HG02970 (cell line): ENCODE data around the gene TMEM131L.
"Not testable (repeated sequence)": the region's sequence is repeated elsewhere in the genome, so short reads cannot be mapped to it uniquely, and the experiment has no call there.

Experiments
- ATAC-seq: cut with Tn5 transposase; IDR thresholded peaks from one replicate; pipeline ENCODE4 v1.9.1; 2021; ENCODE audit warnings: mild to moderate bottlenecking, moderate library complexity, moderate number of reproducible peaks; ENCODE audit not compliant: unreplicated experiment, low FRiP score

TMEM131L gene

DNA sequence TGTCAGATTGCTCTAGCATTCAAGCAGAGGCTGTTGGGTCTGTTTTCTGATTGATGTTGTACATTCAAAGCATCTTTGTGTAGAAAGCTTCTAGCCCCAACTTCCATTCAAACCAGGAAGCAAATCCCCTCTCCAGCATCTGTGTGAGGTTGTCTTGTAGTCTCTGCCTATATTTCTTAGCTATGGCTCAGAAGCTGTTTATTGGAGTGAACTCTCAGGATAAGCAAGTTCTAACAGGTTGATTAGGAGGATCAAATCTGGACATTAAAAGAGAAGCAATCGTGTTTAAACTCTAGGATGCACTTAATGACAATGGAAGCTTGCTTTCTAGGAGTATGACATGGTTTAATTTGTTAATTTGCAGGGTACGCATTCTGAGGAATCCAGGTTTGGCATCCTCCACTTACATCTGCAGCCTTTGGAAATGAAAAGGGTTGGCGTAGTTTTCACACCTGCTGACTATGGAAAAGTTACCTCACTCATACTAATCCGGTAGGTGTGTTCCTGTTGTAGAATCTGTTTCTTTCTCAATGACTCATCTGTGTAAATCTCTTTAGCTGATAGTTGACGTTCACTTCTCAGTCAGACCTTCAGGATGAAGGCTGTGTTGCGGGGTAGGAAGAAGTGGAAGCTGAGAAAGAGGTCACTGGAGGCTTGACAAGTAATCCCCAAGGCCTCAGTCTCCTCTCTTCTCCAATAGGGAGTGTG is 129.9 kb downstream of the TMEM131L start:
- ATAC-seq = no peak

DNA sequence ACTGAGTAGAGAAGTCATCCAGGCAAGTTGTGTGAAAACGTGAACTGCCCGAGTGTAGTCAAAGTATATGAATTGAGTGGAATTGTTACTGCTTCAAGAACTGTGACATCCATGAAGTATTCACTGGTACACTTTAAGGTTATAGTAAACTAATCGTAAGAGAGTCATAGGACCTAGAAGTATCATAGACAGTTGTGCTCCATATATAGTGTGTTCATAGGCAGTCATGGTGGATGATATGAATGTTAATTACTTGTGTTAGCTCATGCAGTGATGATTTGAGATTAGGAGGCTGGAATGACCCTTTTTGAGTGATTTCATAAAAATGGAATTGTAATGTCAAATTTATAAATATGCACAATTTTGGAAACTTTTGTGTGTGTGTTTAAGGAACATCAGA is 136.6 kb downstream of the TMEM131L start:
- ATAC-seq = no peak

DNA sequence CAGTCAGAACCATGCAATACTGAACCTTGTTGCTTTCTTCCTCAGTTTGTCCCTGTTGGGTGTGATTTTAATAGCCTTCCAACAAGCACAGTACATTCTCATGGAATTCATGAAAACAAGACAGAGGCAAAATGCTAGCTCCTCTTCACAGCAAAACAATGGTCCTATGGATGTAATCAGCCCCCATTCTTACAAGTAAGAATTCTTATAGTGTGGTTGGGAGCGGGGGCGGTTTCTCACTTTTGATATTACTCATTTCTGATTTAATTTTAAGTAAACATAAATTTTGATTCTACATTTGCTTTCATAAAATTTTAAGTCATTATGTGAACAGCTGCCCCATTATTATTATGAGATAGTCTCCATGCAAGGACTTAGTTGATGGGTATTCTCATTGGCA is 137.1 kb downstream of the TMEM131L start:
- ATAC-seq = no peak

DNA sequence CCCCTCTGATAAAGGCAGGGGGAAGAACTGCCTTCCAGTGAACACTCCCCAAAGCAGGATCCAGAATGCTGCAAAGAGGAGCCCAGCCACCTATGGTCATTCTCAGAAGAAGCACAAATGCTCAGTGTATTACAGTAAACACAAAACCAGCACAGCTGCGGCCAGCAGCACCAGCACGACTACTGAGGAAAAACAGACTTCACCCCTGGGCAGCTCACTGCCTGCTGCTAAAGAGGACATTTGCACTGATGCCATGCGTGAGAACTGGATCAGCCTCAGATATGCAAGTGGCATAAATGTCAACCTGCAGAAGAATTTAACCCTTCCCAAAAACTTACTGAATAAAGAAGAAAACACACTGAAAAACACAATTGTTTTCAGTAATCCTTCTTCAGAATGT is 137.7 kb downstream of the TMEM131L start:
- ATAC-seq = no peak

DNA sequence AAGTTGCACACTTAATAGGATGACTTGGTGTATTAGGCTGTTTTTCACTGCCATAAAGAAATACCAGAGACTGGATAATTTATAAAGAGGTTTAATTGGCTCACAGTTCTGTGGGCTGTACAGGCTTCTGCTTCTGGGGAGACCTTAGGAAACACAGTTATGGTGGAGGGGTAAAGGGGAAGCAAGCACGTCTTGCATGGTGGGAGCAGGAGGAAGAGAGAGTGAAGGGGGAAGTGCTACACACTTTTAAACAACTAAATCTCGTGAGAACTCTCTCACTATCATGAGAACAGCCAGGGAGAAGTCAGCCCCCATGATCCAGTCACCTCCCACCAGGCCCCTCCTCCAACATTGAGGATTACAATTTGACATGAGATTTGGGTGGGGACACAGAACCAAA is 142.9 kb downstream of the TMEM131L start:
- ATAC-seq = not testable (repeated sequence)

DNA sequence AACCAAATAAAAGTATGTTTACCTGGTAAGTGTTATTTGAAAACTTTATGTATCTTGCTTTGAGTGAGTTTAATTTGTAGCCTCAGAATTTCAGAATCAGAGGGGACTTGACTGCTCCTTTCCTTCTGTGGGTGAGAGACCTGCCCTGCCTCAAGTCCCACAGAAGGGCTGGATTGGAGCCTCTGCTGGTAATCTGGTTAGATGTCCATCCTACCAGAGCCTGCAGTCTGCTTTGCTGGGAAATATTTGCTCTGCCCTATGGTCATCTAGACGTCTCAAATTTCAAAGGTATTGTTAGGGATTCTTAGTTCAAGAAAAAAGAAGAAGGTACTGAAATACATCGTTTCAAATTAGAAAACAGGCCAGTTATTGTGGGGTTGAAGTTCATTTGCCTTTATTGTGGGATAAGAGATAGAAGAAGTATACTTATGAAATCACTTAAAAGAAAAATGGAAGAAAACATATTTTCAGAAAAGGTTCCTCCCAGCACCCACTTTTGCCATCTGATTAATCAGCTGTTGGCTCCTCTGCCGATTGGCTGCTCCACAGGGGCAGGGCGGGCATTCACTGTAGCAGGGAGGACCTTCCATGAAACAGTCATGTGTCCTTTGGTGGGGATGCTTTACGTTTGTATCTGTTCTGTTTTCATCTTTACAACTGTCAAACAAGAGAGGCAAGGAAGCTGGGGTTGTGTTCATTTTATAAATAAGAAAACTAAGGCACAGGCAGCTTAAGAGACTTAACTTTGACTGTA is 144.6 kb downstream of the TMEM131L start:
- ATAC-seq = no peak

DNA sequence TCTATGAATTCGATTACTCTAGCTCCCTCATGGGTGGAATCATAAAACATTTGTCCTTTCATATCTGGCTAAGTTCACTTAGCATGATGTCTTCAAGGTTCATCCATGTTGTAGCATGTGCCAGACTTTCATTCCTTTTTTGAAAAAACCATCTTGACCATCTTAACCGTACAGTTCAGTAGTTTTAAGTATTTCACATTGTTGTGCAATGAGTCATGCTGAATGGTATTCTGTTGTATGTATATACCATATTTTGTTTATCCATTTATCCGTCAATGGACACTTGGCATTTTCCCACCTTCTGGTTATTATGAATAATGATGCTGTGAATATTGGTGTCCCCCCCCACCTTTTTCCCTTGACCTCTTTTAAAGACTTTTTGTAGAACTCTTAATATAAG is 145.5 kb downstream of the TMEM131L start:
- no peak for ATAC-seq

DNA sequence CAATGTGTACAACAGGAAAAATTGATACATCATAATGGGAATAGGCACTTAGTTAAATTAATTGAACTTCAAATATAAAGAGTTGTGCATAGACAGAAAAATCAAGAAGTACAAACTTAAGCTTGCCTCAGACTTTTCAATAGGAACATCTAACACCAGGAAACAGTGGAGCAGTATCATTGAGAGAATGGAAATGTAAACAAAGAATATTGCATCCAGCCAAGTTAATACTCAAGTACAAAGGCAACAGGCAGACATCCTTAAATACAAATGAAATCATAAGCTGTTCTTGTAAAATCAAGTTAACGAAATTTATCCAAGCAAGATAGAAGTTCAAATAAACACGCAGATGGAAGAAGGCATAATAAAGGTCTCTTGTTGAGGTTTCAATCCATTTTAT is 146.7 kb downstream of the TMEM131L start:
- ATAC-seq = no peak

DNA sequence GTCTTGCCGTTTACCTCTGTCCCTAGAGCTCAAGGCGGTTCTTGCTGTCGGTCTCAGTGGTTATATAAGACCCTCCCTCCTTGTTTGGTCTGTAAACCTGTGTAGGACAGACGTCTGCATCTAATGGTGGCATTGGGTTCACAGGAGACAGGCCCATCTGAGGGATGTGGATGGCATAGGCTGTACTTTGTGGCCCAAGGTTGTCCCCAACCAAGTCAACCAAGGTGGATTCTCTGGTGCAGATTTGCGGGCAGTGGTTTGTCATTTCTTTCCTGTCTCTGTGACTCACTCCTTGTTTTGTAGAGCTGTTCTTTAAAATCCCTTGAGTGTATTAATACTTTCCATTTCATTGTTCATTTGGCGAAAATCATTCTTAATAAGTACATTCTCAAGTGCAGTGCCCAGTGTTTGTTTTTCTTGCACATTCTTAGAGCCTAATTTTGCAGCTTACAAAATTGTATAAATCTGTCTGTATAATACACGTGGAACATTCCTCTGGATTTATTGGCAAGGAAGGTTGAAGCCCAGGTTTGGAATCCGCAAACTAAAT is 149.9 kb downstream of the TMEM131L start:
- no peak for ATAC-seq

DNA sequence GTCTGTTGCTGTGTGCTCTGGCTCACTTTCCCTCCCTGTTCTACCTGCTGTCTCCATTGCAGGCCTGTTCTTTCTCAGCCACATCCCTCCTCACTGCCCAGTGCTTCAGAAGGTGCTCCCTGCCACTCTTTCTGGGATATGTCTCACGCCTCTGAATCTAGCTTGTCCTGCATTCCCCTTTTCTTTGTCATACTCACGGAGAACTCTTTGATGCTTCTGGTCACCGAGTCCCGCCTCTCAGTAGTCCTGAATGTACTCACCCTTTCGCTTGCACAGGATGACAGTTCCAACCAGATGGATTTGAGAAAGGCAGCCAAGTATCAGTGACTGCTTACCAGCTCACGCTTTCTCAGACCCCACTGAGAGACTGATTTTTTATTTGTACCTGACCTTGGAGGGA is 152.7 kb downstream of the TMEM131L start:
- no peak for ATAC-seq

DNA sequence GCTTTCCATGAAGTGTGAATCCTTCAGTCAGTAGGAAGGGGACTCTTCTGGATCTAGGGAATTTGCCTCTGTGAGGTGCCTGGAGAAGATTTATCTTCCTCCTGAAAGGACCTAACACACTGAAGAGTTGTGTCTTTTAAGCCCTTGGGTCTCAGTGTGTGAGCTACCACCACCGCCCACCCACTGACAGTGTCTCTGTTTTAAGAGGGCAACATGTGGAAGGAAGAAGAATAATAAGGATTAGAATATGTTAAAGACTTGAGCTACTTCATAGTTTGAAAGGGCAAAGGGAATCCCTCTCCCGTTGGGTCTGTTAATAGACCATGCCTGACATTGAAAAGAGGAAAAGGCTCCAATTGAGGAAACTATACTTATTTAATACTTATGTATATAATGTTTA is 153.7 kb downstream of the TMEM131L start:
- no peak for ATAC-seq

DNA sequence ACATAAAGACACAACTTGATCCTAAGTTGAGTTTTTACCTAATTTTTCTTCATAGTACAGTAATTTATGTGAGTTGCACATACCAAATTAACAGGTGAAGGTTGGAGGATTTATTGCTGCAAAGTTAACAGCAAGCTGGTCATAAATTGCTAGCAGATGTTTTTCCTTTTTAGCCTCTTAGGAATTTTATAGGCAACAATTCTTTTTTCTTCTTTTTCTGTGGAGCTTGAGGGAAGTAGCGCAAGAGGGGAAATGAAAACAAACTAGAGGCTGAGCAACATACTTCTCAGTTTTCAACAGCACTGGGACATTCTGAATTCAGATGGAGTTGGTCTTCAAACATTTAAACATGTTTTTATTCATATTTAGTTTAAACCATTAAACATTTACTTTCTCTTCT is 154.2 kb downstream of the TMEM131L start:
- no peak for ATAC-seq

DNA sequence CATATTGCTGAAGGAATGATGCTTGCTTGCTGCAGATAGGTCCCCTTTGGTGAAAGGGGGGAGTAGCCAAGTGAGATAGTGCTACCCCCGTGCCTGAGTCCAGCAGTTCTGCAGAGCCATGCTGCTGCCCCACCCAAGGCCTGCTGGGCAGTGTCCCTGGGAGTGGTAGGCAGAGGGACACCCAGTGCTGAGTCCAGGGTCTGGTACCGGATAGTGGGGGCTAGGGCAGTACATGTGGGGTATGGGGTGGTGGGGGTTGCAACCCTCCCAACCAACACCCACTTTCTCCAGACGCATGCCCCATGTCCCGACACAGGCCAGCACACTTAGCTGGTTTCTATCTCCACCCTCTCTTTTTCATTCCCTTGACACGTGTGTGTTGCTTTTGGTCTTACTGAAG is 155.9 kb downstream of the TMEM131L start:
- no peak for ATAC-seq

DNA sequence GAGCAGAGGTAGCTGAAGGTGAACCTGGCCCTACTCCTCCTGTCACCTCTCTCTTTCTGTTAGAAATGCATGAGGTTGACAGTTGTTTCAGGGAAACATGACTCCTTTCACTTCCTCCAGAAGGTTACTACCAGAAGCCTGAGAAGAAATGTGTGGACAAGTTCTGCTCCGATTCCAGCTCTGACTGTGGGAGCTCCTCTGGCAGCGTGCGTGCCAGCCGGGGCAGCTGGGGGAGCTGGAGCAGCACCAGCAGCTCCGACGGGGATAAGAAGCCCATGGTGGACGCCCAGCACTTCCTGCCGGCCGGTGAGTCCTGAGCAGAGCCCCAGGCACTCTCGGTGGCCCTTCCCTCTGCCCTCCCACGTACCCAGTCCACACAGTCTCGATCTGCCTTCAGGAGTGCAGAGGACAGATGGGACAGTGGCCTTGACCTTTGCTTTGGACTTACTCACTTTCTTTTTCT is 156.6 kb downstream of the TMEM131L start:
- no peak for ATAC-seq

DNA sequence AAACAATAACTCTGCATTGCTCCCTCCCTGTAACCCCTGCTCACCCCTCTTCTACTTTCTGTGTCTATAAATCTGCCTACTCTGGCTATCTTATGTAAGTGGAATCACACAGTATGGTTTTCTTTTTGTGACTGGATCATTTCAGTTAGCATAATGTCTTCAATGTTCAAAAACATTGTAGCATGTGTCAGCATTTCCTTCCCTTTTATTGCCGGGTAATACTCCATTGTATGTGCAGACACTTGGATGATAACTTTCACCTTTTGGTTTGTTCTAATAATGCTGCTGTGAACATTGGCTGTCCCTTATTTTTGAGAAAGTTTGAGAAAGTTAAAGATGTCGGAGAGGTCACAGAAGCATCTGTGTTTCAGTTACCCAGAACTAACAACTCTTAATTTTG is 157.3 kb downstream of the TMEM131L start:
- ATAC-seq = no peak

DNA sequence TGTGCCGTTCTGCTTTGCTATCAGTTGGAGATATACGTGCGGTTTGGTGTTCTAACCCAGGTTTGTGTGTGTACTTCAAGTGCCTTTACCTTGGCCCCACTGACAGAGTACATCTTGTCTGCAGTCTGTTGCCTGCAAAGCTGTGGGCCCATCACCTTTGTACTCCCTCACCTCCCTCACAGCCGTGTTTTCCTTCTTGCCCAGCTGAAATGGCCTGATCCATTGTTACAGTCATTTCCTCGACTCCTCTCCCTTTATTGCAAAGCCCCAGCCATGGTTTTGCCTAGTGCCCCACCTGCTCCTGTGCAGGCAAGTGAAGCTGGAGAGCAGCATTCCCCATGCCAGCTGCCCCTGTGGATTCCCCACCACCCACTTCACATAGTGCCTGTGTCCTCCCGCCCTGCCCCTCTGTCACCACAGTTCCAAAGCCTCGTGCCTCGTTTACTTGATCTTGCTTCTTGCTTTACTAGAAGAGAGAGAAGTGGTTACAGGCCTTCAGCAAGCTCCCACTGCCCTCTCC is 162.7 kb downstream of the TMEM131L start:
- no peak for ATAC-seq

DNA sequence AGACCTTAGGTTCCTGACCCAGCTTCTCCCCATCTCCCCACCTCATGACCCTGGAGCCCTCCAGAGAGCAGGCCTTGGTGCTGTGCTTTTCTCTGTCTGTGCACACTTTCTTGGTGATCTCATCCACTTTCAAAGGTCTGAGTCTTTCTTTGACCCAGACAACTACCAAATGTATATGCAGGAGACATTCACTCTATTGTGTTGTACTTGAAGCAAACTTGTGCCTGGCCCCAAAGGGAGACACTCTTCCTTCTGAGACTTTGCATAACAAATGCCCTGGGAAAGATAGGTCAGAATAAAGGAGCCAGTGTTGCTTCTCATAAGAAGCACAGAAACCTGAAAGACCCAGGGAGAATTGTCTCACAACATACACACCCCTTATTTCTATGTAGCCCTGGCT is 163.6 kb downstream of the TMEM131L start:
- ATAC-seq = no peak

DNA sequence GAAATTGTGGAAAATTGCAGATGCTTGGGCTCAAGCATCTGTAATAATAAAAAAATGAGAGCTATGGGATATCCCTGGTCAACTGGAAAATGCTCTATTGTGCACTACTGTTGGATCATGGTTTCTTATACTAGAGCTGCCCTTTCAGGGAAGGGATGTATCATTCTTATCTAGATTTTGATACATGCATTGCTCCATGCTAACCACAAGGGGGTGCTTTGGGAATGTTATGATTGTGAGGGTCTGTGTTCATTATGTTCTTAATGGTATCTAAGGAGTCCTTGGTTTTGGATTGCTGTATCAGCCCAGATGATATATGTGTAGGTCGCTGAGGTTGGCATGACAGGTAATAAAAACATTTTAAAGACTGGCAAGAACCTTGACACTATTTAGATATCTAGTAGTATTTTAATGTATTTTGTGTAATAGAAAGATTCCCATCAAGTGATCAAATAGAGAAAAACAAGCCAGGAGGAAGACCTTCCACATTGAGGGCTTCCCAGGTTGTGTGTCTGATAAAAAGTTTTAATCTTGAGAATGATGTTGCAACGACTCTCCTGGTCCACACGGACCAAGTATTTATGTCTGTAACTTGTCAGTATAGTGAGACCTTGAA is 168.7 kb downstream of the TMEM131L start:
- ATAC-seq = no peak

DNA sequence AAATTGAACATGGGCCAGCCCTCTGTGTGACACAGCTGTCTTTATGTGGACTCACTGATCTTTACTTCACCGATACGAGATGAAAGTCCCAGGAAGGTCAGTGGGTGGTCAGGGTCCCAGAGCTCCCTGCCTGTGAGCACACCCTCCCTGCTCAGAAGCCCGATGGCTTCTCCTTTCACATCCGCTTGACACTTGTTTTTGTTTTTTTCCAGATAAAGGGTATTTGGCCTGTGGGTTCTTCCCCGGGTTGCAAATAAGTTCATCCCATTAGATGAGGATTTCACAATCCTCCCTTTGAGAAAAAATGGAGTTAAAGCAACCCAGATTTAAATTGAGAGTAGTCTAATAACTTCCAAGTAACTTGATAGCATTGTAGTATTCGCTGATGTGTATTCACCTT is 169.7 kb downstream of the TMEM131L start:
- no peak for ATAC-seq

DNA sequence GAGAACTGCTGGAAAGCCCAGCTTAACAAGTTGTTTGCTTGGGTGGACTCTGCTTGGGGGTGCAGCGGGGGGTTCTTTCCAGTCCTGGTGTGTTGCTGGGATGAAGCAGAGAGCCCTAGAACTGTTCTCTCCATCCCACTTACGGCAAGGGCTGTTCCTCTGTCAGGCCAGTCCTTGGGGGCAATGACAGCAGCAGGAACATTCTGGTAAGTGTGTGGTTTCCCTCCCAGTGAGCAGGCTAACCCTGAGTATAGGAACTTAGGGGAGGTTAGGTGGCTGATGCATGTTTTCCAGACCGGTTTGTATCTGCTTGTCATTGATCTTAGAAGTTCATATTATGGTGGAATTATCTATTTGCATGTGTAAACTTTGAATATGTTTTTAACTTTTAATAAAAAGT is 171.0 kb downstream of the TMEM131L start:
- ATAC-seq = no peak

DNA sequence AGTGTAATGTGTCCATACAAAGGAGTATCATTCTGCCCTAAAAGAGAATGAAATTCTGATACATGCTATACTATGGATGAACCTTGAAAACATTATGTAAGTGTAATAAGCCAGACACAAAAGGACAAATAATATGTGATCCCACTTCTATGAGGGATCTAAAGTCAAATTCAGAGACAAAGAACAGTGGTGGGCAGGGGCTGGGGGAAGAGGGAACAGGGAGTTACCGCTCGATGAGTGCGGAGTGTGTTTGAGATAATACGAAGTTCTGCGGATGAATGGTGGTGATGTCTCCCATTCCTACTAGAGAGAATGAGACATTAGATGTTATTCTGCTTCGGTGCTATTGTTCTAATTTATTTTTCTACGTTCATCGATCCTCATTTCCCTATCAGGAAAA is 171.9 kb downstream of the TMEM131L start:
- no peak for ATAC-seq
